HTR-8/SVneo (cell line): Measurements from ENCODE around the gene EVC.

Experiments
- DNase-seq: peaks from one replicate; pipeline ENCODE4 v3.0.0; 2011; ENCODE audit warnings: low spot score, mixed read lengths; ENCODE audit not compliant: insufficient read length
- FAIRE-seq: peaks from 2 replicates; lab custom pipeline; 2011; peaks lifted over from hg19 to GRCh38; lab: Jason Lieb, UNC

Gene EVC

DNA sequence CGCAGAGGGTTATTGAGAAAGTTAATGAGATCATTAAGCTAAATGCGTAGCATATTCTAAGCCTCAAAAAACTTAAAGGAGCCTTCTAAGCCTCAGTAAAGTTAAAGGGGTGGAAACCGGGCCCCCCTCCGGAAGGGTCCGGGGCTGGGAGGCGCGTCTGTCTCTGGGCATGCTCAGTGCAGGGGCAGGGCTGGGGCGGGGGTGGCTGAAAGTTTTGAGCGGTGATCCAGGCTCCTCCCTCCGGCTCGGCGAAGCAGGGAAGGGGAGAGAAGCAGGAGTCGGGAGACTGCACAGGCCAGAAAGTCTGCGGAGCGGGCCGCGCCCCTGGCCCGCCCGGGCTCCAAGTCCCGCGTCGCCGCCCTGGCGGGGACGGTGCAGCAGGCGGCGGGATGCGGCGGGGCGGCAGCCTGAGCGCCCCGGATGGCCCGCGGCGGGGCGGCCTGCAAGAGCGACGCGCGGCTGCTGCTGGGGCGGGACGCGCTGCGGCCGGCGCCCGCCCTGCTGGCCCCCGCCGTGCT lies at the start of gene EVC:
Gene EVC (plus strand): TSS at position 241 of the 518 bp plus-strand sequence. CDS start 180 bp downstream, at position 421.
- DNase-seq: peak; percentile 92
- peak; percentile 71 for FAIRE-seq

DNA sequence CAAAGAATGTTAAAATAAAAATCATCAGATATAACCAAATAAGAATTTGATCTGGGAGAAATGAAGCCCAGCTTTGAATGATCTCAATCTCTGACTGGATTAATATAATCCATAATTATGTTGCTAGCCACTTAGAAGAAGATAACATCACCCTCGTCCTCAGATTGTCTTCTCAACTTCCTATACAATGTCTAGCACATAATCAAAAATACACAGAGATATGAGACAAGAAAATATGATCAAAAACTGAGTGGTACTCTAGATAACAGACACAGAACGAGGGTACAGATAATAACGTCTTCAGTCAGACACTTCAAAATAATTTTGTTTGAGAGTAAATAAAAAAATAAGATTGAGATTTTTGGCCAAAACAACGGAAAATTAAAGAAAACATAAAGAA lies 49.8 kb upstream of the EVC start:
- FAIRE-seq (no peak), DNase-seq (no peak)

DNA sequence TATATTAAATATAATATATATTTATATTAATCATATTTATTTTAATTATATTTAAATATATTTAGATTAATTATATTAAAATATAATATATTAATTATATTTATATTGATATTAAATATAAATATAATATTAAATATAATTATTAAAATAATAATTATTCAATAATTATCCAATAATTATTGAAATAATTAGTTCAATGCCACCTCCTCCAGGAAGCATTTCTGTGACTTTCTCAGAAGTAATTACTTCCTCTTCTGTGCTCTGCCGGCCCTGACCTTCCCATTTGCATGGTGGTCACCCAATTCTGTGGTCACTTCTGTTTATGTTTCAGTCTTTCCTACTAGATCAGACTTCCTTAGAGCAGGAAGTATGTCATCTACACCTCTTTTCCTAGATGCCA lies 48.4 kb upstream of the EVC start:
- FAIRE-seq (no peak), DNase-seq (no peak)

DNA sequence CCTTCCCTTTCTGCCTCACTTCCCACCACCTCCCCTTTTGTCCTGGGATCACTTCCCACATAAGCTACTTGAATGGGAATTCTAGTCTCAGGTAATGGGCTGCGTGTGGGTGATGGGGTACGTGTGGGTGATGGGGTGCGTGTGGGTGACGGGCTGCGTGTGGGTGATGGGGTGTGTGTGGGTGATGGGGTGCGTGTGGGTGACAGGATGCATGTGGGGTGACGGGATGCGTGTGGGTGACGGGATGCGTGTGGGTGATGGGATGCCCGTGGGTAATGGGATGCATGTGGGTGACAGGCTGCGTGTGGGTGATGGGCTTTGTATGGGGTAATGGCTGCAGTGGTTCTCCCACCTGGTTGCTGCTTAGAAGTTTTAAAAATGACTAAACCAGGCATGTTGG lies 46.2 kb upstream of the EVC start:
- DNase-seq (no peak), FAIRE-seq (no peak)

DNA sequence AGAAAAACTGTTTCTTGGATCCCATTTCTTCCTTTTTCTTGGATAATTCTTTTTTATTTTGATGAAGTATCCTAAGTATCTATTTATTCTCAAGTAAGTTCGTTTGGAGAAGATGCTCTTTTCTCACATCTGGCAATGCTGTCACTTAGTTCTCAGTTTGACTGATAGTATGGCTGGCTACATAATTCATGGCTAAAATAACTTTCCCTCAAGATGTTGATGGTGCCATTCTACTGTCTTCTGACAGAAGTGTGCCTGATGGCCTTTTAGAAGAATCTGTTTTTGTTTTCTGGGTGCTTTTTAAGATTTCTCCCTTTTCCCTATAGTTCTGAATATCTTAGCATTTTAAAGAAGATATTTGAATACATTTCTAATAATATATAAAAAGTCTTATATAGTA lies 44.3 kb upstream of the EVC start:
- FAIRE-seq (no peak), DNase-seq (no peak)

DNA sequence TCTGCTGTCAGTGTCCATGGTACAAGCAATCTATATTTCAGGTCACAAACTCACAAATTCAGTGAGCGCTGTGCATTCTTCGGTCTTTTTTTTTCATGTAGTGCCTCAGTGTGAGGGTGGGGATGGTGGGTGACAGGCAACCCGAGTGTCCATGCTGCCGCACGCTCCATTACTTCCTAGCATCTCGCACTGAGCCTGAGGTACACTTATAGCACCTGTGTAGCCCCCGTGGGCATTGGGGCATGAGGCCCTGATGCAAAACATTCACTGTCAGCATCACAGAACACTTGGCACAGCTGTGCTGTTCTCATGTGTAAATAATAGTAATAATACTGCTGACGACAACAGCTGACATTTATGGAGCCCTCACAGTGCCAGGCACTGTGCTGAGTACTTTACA lies 34.2 kb upstream of the EVC start:
- no peak for DNase-seq
- no peak for FAIRE-seq

DNA sequence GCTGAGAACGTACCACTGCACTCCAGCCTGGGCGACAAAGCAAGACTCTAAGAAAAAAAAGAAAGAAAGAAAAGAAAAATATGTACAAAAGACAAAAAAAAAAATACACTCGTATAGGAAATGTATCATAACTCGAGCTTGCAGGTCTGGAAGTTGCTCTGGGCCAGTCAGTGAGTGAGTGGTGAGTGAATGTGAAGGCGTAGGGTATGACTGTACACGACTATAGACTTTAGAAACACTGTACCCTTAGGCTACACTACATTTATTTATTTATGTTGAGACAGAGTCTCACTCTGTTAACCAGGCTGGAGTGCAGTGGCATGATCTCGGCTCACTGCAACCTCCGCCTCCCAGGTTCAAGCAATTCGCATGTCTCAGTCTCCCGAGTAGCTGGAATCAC lies 32.0 kb upstream of the EVC start:
- FAIRE-seq (no peak), DNase-seq (no peak)

DNA sequence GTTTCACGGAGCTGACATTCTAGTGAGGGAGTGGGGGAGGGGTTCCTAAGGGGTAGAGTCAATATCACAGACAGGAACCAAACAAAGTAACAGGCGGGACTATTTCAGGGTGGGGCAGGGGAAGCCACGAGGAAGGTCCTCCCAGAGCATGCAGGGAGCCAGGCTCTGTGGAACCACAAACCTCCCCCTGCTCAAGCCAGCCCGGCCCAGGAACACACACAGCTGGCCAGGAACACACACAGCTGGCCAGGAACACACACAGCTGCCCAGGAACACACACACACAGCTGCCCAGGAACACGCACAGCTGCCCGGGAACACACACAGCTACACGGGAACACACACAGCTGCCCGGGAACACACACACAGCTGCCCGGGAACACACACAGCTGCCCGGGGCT lies 27.4 kb upstream of the EVC start:
- no peak for FAIRE-seq
- DNase-seq: no peak

DNA sequence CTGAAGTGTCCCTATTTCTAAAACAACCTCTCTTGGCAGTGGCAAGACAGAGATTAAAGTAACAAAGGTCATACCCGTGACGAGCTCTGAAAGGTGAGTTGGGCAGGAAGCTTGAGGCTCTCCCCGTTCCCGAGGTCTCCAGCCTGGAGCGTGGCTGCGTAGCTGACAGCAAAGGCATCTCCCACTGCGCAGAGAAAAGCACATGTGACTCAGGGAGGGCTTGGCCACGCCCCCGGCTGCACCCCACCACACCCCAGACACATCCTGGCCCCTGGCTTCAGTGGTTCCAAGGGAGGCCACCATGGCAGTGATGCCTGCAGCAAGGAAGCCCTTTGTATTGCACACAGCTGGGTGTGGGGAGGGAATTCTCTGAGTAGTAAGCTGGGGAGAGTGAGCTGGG lies 25.7 kb upstream of the EVC start:
- DNase-seq (no peak), FAIRE-seq (no peak)

DNA sequence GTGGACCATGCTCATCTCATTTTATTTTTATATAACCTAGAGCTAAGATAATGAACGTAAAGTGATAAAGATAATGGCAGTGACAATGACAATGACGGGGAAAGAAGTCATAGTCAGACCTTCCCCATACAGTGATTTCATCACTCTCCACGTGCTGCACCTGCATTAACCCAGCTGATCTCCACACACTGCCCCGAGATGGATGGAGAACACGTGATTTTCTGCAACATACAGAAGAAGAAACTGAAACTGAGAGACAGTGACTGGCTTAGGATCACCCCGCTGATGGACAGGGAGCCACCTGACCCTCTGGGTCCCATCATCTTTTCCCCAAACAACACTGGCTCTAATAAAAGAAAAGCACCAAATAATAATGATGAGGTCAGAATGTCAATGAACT lies 24.7 kb upstream of the EVC start:
- DNase-seq (no peak), FAIRE-seq (no peak)

DNA sequence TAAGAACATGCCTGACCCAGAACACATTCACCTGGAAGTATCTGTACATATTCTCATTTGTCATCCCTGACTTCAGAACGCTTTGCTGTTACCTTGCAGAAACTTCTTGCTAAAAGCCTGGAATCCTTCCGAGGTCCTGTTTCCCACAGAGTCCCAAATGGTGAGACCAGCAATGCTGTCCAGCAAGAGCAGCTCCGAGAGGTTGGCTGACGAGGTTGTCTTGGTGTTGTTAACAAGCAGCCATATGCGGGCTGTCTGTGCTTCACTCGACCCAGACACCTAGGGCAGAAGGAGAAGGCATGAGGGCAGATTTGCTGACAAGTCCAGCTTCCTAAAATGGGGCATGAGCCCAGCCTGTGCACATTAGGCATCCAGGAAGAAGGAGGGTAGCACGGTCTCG lies 21.9 kb upstream of the EVC start:
- FAIRE-seq: no peak
- DNase-seq: no peak

DNA sequence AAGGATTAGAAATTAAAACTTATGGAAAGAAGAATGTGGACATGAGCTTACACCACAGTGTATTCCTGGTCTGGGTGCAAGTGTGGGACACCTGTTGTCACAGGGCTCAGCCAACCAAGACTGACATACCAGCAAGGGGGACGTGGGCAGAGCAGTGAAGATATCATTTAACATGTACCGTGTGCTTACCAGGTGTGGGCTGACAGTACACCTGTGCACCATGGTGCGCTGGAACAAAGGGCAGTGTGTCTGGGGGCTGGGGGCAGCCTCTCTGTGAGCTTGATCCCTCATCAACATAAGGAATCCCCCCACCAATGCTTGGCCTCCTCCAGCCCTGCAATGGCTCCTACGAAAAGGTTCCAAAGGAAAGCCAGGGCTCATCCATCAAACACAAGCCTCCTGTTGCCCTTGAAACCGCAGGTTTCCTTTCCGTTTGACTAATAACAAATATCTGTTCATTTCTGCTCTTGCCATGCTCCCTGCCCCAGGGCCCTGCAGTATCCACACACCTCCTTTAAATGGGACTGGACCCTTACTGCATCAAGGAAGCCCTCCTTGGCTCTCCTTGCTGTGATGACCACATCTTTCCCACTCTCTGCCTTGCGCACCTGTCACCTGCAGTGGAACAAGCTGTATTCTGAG lies 19.4 kb upstream of the EVC start:
- no peak for DNase-seq
- no peak for FAIRE-seq

DNA sequence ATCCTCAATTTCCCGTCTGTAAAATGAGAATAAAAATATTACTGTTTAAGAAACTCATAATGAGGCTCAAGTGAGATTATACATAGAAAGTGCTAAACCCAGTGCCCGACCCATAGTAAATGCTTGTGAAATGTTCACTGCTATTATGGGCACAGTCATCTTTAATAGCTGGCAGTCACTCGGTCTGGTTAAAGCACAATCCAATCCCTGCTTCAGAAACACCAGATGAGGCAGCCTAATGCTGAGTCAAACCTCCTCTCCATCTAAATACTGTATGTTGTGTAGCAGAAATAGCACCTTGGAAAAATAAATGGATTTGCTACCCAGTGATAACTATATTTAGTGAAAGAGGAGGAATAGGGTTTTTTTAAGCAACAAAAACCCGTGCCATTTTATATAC lies 17.1 kb upstream of the EVC start:
- DNase-seq (no peak), FAIRE-seq (no peak)

DNA sequence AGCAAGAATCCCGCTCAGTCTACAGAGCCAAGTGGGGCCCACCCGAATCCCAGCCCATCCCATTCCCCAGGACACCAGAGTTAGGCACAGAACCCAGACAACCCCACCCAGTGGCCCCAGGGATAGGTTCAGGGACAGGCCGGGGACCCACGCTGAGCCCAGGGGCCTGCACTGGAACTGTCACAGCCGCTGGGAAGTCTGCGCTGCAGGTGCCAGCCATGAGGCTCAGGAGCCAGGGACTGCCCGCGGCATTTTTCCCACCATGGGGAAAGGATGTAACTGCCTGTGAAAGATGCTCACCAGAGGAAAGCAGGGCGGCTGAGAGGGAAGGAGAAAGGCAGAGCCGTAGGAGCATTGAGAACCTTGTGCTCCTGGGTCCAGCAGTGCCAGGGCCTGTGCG lies 14.7 kb upstream of the EVC start:
- DNase-seq (no peak), FAIRE-seq (no peak)

DNA sequence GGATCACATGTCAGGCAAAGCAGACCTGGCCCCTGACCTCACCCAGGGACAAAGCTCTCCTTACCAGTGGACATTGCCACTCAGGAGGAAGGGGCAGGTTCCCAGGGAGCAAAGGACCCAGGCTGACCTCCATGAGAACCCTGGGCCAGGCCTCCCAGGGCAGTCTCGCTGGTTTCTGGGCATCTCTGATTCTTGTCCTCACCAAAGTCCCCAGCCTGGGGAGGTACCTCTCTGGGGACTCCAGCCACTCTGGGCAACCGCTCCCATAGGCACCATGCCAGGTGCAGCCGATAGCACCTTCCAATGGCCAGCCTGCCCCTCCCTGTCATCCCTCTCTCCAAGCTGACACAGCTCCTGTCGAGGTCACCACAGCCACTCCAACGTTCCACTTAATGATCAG lies 10.5 kb upstream of the EVC start:
- DNase-seq: no peak

DNA sequence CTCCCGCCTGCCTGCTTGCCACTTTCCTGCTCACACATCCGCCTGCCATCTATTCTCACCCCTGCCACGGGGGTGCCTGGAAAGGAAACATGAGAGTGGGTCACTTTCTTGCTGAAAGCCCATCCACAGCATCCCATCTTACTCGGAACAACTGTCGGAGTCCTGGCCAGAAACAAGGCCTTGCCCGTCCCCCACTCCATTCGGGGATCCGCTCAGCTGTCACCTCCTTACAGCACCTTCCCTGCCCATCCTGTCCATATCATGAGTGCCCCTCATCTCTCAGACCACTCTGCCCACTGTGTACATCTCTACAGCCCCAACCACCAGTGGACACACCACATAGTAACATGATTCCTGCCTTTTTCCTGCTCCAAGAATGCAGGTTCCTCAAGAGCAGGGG lies 9.0 kb upstream of the EVC start:
- FAIRE-seq: no peak

More for the DNA sequence above, 10.5 kb upstream of the EVC start:
- FAIRE-seq: no peak

DNA sequence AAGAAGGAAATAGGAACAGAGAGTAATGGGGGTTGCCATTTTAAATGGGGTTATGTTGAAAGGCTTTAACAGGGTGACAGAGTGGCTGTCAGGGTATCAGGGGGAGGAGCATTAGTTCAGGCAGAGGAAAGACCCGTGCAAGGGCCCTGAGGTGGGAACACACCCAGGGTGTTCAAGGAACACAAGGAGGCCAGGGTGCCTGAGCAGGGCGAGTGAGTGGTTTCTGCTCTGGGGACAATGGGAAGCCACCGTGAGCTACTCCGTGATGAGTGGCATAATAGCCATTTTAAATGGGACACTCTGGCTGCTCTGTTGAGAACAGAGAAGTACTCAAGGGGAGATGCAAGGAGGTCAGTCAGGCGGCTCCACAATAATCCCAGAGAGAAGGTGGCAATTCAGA lies 7.2 kb upstream of the EVC start:
- FAIRE-seq: no peak
- no peak for DNase-seq

More for the DNA sequence above, 9.0 kb upstream of the EVC start:
- DNase-seq: no peak

DNA sequence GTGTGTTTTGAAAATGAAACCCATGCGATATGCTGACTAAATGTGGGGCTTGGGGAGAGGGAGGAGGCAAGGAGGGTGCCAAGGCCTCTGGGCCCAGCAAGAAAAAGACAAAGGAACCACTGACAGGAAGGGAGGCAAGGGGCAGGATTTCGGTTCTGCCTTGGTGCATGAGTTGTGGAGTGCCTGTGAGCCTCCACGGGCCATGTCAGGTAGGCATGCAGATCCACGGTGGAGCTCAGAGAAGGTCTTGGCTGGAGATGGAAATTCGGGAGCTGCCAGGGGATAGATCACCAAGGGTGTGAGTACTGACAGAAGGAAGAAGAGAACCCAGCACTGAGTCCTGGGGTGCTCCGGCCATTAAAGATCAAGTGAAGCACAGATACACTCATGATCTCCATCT lies 6.7 kb upstream of the EVC start:
- FAIRE-seq (no peak), DNase-seq (no peak)

DNA sequence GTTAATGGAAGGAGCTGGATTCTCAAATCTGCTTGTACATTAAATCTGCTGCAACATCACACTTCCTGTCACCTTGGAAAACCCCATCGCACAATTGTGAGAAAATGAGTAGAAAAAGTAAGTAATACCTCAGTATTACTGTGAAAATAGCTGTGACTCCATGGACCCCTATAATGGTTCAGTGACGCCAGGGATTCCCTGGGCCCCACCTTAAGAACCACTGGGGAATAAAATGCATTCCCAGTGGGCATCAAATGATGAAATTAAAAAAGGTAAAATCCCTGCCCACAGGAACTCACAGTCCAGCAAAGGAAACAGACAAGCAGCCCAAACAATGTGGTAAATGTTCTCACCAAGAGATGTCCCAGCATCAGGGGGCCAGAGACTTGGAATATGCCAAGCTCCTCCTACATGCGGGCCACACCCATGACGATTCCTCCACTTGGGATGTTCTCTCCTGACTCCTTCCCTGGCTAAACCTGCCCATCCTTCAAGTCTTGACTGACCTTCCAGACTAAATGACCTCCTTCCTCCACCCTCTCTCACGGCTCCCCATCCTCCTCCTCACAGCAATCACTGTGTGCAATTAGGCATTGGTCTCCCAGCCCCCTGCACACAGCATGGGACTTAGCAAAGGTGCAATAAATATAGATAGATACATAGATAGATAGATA lies 5.2 kb upstream of the EVC start:
- no peak for DNase-seq

DNA sequence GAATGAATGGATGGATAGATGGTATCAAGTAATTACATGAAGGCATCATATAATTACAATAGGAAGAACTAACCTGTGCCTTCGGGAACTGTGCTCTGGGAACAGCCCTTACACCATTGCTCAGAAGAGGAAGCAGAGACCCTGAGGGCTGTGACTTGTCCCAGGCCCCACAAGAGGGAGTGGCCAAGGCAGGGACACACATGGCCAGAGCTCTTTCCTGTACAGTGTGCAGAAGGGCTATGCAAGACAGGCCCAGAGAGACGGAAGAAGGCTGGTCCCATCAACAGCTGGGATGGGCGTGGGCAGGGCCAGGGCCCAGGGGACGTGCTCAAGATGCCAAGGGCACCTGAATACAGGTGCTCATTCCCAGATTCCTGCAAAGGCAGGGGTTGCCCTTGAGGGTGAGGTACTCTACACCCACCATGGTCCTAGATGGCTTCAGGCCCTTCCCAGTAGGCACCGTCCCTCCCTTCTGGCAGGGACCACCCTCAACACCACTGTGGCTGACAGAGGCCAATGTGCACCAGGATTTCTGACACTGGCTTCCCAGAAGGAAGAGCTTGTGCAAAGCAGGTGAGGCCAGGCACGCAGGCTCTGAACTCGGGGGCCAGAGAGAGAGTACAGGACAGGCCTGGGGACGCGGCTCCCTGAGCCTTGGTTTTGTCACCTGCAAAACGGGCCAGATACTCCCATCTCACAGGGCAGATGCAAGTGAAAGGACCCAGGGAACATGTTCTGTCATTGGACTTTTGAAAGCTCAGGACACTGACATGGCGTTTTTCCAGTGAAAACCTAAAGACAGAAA lies 4.3 kb upstream of the EVC start:
- DNase-seq: no peak
- FAIRE-seq: no peak

More for the DNA sequence above, 5.2 kb upstream of the EVC start:
- no peak for FAIRE-seq

DNA sequence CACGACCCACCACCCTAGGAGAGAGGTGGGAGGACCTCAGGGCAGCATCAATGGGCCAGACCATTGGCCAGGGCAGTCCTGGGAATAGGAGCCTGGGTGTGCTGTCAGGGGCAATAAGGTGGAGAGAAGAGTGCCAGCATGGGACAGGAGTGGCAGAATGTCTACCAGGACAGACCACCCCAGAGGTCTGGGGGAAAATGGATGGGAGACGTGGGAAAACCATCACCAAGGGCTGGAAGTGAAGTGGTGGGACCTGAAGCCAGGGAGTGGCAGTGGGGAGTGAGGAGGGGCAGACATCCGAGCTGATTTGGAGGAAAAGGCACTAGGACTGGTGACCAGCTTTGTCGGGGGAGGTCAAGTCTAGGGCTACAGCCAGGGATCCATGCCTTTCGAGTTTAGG lies 3.6 kb upstream of the EVC start:
- DNase-seq: no peak
- no peak for FAIRE-seq
